ENCODE measurements around the gene CRYL1.

DNA sequence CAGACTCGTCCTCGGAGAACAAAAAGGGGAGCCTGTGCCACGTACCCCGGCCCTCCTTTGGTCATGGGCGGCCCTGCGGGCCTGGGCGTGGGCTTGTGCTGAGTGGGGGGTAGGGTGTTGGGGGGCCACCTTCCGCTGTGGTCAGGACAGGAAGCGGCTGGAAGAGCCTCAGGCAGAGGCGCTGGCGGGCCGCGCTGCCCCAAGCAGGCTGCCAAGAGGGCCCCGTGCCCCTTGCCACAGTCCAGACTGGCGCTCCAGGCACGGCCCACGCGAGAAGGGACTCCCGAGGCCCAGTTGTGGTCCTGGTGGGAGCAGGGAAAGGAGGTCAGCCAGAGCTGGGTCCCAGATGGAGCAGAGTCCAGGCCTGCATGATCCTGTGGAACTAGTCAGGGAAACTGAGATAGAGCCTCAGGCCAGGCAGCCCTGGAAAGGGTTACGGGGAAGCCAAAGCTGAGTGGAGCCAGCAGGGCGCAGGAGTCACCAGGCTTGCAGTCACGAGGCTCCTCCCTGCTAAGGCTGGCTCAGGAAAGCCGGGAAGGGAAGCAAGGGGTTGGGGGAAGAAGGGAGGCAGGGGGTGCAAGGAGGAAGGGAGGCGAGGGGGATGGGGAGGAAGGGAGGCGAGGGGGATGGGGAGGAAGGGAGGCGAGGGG lies 135.0 kb downstream of the CRYL1 start:
- TF ChIP-seq, protein P1, sequence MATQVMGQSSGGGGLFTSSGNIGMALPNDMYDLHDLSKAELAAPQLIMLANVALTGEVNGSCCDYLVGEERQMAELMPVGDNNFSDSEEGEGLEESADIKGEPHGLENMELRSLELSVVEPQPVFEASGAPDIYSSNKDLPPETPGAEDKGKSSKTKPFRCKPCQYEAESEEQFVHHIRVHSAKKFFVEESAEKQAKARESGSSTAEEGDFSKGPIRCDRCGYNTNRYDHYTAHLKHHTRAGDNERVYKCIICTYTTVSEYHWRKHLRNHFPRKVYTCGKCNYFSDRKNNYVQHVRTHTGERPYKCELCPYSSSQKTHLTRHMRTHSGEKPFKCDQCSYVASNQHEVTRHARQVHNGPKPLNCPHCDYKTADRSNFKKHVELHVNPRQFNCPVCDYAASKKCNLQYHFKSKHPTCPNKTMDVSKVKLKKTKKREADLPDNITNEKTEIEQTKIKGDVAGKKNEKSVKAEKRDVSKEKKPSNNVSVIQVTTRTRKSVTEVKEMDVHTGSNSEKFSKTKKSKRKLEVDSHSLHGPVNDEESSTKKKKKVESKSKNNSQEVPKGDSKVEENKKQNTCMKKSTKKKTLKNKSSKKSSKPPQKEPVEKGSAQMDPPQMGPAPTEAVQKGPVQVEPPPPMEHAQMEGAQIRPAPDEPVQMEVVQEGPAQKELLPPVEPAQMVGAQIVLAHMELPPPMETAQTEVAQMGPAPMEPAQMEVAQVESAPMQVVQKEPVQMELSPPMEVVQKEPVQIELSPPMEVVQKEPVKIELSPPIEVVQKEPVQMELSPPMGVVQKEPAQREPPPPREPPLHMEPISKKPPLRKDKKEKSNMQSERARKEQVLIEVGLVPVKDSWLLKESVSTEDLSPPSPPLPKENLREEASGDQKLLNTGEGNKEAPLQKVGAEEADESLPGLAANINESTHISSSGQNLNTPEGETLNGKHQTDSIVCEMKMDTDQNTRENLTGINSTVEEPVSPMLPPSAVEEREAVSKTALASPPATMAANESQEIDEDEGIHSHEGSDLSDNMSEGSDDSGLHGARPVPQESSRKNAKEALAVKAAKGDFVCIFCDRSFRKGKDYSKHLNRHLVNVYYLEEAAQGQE (IDR thresholded peaks at IDR 0.05; ENCODE audit: insufficient read depth in 1 of 2, low read depth in 2 of 2, low read length in 2 of 2) = no peak
- TF ChIP-seq TAF1 (IDR thresholded peaks at IDR 0.05; ENCODE audit: borderline replicate concordance, insufficient read depth, low read length) = no peak
